Ovary (tissue), 9 donors: ENCODE data around the gene CARD16. TPM values are rescaled to one million over a fixed set of nuclear protein-coding genes. Genes with fewer than 3 reads are reported as not detected.

Experiments used
- DNase-seq, 5 donors: peaks; one replicate each; pipeline ENCODE4 v3.0.0-alpha.2; 2019 to 2020
- H3K27ac ChIP-seq, 2 donors: fragments of 200-600 bp; one replicate each; pipeline versions ENCODE4 v1.5.1 to v1.8.0; 2019 to 2022
- H3K27me3 ChIP-seq: fragments of 200-600 bp; one replicate; pipeline ENCODE4 v1.8.0; 2022
- H3K36me3 ChIP-seq: fragments of 200-600 bp; sonication (generic); one replicate; pipeline ENCODE4 v1.5.1; 2019
- H3K4me1 ChIP-seq: one replicate; pipeline ENCODE4 v1.8.1; 2013; ENCODE audit warnings: mild to moderate bottlenecking, moderate library complexity; ENCODE audit not compliant: insufficient read depth
- H3K4me3 ChIP-seq: fragments of 200-600 bp; sonication (generic); one replicate; pipeline ENCODE4 v1.5.1; 2017
- H3K9me3 ChIP-seq, 2 donors: fragments of 200-600 bp in 1 of 2; sonication (generic) in 1 of 2; one replicate each; pipeline versions ENCODE4 v1.5.1 to v1.8.1; 2013 to 2019; ENCODE audit warnings: mild to moderate bottlenecking in 1 of 2, moderate library complexity in 1 of 2
- EP300 ChIP-seq: sonication (generic); formaldehyde crosslinking; IDR thresholded peaks from one replicate; pipeline ENCODE4 v1.6.1; 2017; ENCODE audit warnings: antibody characterized with exemption
- POLR2A ChIP-seq: fragments of 450-650 bp; IDR thresholded peaks from one replicate; pipeline ENCODE4 v1.6.1; 2017; ENCODE audit warnings: antibody characterized with exemption, mild to moderate bottlenecking, moderate library complexity
- WGBS, 3 donors: extraction: QIAGEN DNeasy Blood & Tissue Kit in 1 of 3; methylation state at CpG; one replicate each; pipeline versions ENCODE4 v1.1.5 to v1.1.7; 2013 to 2017; 5-methylcytosine and 5-hydroxymethylcytosine counted together
- intact Hi-C, 4 donors: fragments of 100-400 bp; cut with DNase I; formaldehyde crosslinking; loops; one replicate each; pipeline versions ENCODE4 v1.11.0 to v1.15.1; 2022 to 2023
- polyA plus RNA-seq, 2 donors: library from polyadenylated mRNA; stranded (reverse); fragments of 200-250 nt in 1 of 2; fragments of 350-450 nt in 1 of 2; fragmentation: Illumina TruSeq in 1 of 2; extraction: RNeasy Lipid Tissue Mini Kit (QIAGEN cat#74804) in 1 of 2; gene quantifications; one replicate each; pipeline ENCODE4 v1.2.3, GENCODE V29; 2013 to 2014
- total RNA-seq, 7 donors: library from RNA; depleted of rRNA in 2 of 7; stranded (reverse); fragments of >200 nt in 2 of 7; fragmentation: NEBNext Ultra II Directional in 3 of 7; extraction: Animal tissue kit (Norgen Biotek cat#: 25700) in 3 of 7; gene quantifications; one replicate each; pipeline versions ENCODE4 v1.1.0 to v1.2.4, GENCODE V29; 2016 to 2023
- TF ChIP-seq, protein P1 (sequence below), 3 donors: fragments of 450-650 bp in 2 of 3; fragments of 200-600 bp in 1 of 3; IDR thresholded peaks; one replicate each; pipeline versions ENCODE4 v1.5.1 to v1.8.0; 2016 to 2022; ENCODE audit warnings: antibody characterized with exemption in 3 of 3, mild to moderate bottlenecking in 1 of 3
- donor health status: DM: no; HTN: no; CAD: no; lungs with moderate emphysema.
- donor health status: DM: no; HTN: no; CAD: no.
- donor health status: Bipolar disorder and iron deficiency.
- donor health status: DM: yes; HTN: yes; CAD: no.
- donor health status: DM: no; HTN: no; CAD: no.
- donor health status: DM: yes; HTN: yes; CAD: no.

The CARD16 gene
- total and polyA plus RNA-seq, 9 donors, result 6.6 to 41.8 (median 11.0) TPM

DNA sequence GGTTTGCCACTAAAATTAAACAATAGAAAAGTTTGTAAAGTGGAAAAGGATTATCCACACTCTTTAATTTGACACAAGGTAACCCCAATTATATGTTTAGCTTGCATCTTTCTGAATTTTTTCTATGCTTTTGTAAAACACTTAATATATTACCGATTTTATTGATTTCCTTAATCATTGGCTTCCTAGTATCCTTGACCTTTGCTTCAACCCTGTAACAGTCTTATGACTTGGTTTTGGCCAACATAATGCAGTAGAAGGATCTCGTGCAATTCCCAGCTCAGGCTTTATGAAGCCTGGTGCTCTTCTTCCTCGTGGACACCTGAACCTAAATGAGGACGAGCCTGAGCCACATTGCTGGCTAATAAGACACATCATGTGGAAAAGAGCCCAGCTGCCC, 53.1 kb downstream of the CARD16 start:
- WGBS, 3 donors, result 73 to 81% (median 77%) methylated on average over 4 of the region's 4 CpGs
- DNase-seq, result no peak
- intact Hi-C loops, result loop anchor here in 1 of 4 donors (5.0 kb wide), 1 partner anchor 1295 kb away; no protein-coding TSS in a partner anchor

More for the DNA sequence above, 53.1 kb downstream of the CARD16 start:
- Histone ChIP-seq H3K36me3 (no peaks in the 10 kb centered on the region), H3K9me3 (no peaks in the 10 kb centered on the region), H3K4me3 (no peak overlapping the region), H3K27me3 (no peaks in the 10 kb centered on the region), H3K4me1 (no peaks in the 10 kb centered on the region), H3K27ac (no peak overlapping the region)
- TF ChIP-seq EP300, result no peak
- TF ChIP-seq, protein P1, sequence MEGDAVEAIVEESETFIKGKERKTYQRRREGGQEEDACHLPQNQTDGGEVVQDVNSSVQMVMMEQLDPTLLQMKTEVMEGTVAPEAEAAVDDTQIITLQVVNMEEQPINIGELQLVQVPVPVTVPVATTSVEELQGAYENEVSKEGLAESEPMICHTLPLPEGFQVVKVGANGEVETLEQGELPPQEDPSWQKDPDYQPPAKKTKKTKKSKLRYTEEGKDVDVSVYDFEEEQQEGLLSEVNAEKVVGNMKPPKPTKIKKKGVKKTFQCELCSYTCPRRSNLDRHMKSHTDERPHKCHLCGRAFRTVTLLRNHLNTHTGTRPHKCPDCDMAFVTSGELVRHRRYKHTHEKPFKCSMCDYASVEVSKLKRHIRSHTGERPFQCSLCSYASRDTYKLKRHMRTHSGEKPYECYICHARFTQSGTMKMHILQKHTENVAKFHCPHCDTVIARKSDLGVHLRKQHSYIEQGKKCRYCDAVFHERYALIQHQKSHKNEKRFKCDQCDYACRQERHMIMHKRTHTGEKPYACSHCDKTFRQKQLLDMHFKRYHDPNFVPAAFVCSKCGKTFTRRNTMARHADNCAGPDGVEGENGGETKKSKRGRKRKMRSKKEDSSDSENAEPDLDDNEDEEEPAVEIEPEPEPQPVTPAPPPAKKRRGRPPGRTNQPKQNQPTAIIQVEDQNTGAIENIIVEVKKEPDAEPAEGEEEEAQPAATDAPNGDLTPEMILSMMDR (IDR thresholded peaks at IDR 0.05), result no peak
- no peak for TF ChIP-seq POLR2A

Other genes starting within 250 kb of the CARD16 start
- 10 to 100 TPM in 1 of 7 donors, 1 to 10 TPM in 6; 2.0 to 12.0 (median 3.2) TPM for gene CASP12, start 146.9 kb downstream of the CARD16 start, total RNA-seq
- gene CASP12, start 146.9 kb downstream of the CARD16 start, polyA plus RNA-seq, result 10 to 100 TPM in 1 of 2 donors, 1 to 10 TPM in 1; 3.3 to 10.8 TPM
- gene CASP4, start 76.8 kb downstream of the CARD16 start, total RNA-seq, result 10 to 100 TPM; 37.8 to 76.1 (median 49.1) TPM
- gene CASP4, start 76.8 kb downstream of the CARD16 start, polyA plus RNA-seq, result 100 to 1,000 TPM in 1 of 2 donors, 10 to 100 TPM in 1; 52.3 to 105 TPM
- under 1 TPM in 1 of 7 donors, not detected in 6; 0.32 TPM for gene CASP5, start 22.2 kb downstream of the CARD16 start, total RNA-seq
- gene CASP5, start 22.2 kb downstream of the CARD16 start, polyA plus RNA-seq, result under 1 TPM in 1 of 2 donors, not detected in 1; 0.40 TPM
- gene CASP1, start 10.2 kb downstream of the CARD16 start, total RNA-seq, result 10 to 100 TPM in 6 of 7 donors, 1 to 10 TPM in 1; 4.2 to 17.2 (median 11.0) TPM
- gene CASP1, start 10.2 kb downstream of the CARD16 start, polyA plus RNA-seq, result 10 to 100 TPM; 12.9 to 24.7 TPM
- gene CARD18, start 94.4 kb upstream of the CARD16 start, total RNA-seq, result not detected
- gene CARD18, start 94.4 kb upstream of the CARD16 start, polyA plus RNA-seq, result not detected